Activated B cell treated with CpG ODN at 0.5 μM for 24 hours (primary cell): ENCODE data around the gene CAMSAP1. TPM values are rescaled to one million over a fixed set of nuclear protein-coding genes. Genes with fewer than 3 reads are reported as not detected.

Source experiments
- ATAC-seq: fragments of 200-7000 bp; cut with Tn5 transposase; one replicate; pipeline ENCODE4 v1.10.0; 2021; ENCODE audit warnings: low read depth, mild to moderate bottlenecking, moderate library complexity
- CTCF ChIA-PET: fragments of 350-600 bp; sonication (Branson Sonifier 250); formaldehyde crosslinking; loops from one replicate; lab custom pipeline; 2021; ENCODE audit warnings: antibody characterized with exemption; lab: Charles Lee
- POLR2A ChIA-PET: fragments of 350-600 bp; sonication (Branson Sonifier 250); formaldehyde crosslinking; loops from one replicate; lab custom pipeline; 2021; ENCODE audit warnings: antibody characterized with exemption; lab: Charles Lee
- DNase-seq: peaks from one replicate; pipeline ENCODE4 v3.0.0; 2022
- H3K27ac Mint-ChIP-seq: one replicate; pipeline ENCODE4 v1.8.0; 2020; ENCODE audit warnings: mixed read lengths
- H3K27me3 Mint-ChIP-seq: one replicate; pipeline ENCODE4 v1.8.0; 2021; ENCODE audit warnings: mixed read lengths
- H3K36me3 Mint-ChIP-seq: one replicate; pipeline ENCODE4 v1.8.0; 2021; ENCODE audit warnings: low read depth, mixed read lengths
- H3K4me1 Mint-ChIP-seq: one replicate; pipeline ENCODE4 v1.8.0; 2021; ENCODE audit warnings: mixed read lengths
- H3K4me3 Mint-ChIP-seq: one replicate; pipeline ENCODE4 v1.8.0; 2020; ENCODE audit warnings: mild to moderate bottlenecking, mixed read lengths
- H3K9me3 Mint-ChIP-seq: one replicate; pipeline ENCODE4 v1.8.0; 2020; ENCODE audit warnings: mixed read lengths
- intact Hi-C: fragments of 100-400 bp; cut with micrococcal nuclease; formaldehyde crosslinking; loops from one replicate; pipeline ENCODE4 v1.15.1; 2024
- total RNA-seq: library from RNA; stranded (reverse); gene quantifications from 2 replicates; pipeline ENCODE4 v1.2.3, GENCODE V29; 2022
- TF ChIP-seq, protein P1 (sequence below): fragments of 200-600 bp; IDR thresholded peaks from one replicate; pipeline ENCODE4 v1.8.0; 2022; ENCODE audit warnings: antibody characterized with exemption, mild to moderate bottlenecking

Gene CAMSAP1
- total RNA-seq, 1 donor from 2014 or later, result 16.9 TPM

DNA sequence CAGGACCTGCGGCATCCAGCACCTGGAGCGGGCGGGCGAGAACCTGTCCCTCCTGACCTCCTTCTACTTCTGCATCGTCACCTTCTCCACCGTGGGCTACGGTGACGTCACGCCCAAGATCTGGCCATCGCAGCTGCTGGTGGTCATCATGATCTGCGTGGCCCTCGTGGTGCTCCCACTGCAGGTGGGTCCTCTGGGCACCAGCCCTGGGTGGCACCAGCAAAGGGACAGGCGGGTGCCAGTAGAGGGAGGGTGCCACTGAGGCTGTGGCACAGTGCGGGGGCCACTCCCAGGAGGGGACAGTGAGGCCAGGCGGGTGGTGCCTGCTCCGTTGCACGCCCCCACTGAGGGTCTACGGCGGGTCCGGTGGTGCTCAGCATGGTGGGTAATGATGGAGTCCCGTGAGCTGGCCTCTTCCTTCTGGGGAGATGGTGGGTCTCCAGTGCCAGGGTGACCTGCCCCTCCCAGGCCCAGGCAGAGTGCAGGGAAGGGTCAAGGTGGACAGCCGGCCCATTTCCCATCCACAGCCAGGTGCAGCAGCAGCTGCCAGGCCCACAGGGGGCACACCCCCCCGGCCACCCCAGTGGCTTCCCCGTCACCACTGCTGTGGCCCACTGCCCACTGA, 147.6 kb downstream of the CAMSAP1 start:
- intact Hi-C loops, result no loop called here
- TF ChIP-seq, protein P1, sequence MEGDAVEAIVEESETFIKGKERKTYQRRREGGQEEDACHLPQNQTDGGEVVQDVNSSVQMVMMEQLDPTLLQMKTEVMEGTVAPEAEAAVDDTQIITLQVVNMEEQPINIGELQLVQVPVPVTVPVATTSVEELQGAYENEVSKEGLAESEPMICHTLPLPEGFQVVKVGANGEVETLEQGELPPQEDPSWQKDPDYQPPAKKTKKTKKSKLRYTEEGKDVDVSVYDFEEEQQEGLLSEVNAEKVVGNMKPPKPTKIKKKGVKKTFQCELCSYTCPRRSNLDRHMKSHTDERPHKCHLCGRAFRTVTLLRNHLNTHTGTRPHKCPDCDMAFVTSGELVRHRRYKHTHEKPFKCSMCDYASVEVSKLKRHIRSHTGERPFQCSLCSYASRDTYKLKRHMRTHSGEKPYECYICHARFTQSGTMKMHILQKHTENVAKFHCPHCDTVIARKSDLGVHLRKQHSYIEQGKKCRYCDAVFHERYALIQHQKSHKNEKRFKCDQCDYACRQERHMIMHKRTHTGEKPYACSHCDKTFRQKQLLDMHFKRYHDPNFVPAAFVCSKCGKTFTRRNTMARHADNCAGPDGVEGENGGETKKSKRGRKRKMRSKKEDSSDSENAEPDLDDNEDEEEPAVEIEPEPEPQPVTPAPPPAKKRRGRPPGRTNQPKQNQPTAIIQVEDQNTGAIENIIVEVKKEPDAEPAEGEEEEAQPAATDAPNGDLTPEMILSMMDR, result no peak
- CTCF ChIA-PET, result no interaction called here
- Mint-ChIP-seq H3K4me3 (no peak overlapping the region), H3K27ac (no peak overlapping the region), H3K36me3 (no peaks in the 10 kb centered on the region), H3K27me3 (no peaks in the 10 kb centered on the region), H3K9me3 (no peaks in the 10 kb centered on the region), H3K4me1 (no peaks in the 10 kb centered on the region)
- ATAC-seq (no peak), DNase-seq (no peak)
- POLR2A ChIA-PET, result no interaction called here

DNA sequence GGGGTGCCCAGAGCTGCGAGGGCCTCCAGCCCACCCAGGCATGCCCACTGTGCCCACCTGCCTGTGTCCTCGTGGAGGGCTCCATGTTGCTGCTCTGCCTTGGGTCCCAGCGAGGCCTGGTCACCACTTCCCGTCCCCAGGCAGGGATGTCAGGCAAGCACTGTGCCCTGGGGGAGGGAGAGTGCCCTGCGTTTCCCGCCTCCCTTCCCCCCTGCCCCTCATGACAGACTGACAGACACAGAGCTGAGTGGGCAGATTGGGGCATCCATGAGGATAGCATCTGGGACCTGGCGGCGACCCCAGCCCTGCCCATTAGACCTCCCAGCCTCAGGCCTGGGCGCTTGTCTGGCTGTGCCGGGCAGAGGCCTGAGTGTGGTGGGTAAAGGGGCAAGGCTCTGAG, 148.5 kb downstream of the CAMSAP1 start:
- intact Hi-C loops, result no loop called here
- H3K4me3 Mint-ChIP-seq, result no peak overlapping the region
- ATAC-seq (no peak), DNase-seq (no peak)
- H3K9me3 Mint-ChIP-seq, result no peaks in the 10 kb centered on the region
- no peak overlapping the region for H3K27ac Mint-ChIP-seq
- H3K36me3 Mint-ChIP-seq, result no peaks in the 10 kb centered on the region
- CTCF ChIA-PET, result no interaction called here
- POLR2A ChIA-PET, result no interaction called here
- no peaks in the 10 kb centered on the region for H3K27me3 Mint-ChIP-seq
- TF ChIP-seq, protein P1, result no peak
- H3K4me1 Mint-ChIP-seq, result no peaks in the 10 kb centered on the region

Other genes starting within 250 kb of the CAMSAP1 start
- not detected in 2 replicates for gene LCN9, start 244.2 kb downstream of the CAMSAP1 start, total RNA-seq
- gene SOHLH1, start 208.1 kb downstream of the CAMSAP1 start, total RNA-seq, result not detected in 2 replicates
- gene KCNT1, start 205.4 kb downstream of the CAMSAP1 start, total RNA-seq, result not detected in 2 replicates
- 24.3 and 25.5 TPM in 2 replicates for gene UBAC1, start 53.8 kb upstream of the CAMSAP1 start, total RNA-seq
- gene NACC2, start 187.7 kb upstream of the CAMSAP1 start, total RNA-seq, result 1.5 and 1.6 TPM in 2 replicates
- gene TMEM250, start 211.3 kb upstream of the CAMSAP1 start, total RNA-seq, result 23.3 and 23.4 TPM in 2 replicates